Activated CD4-positive, alpha-beta T cell treated with anti-CD3 and anti-CD28 coated beads, Interleukin-2, Interleukin-6, amounts not matched to agents 100 ng/mL and 50 ng/mL, durations not matched to agents 16 hours and 8 hours (primary cell): ENCODE results near the gene RIOK1.
"Not testable (repeated sequence)": the region's sequence is repeated elsewhere in the genome, so short reads cannot be mapped to it uniquely, and the experiment has no call there.

ENCODE experiments used
- DNase-seq: peaks from one replicate; pipeline ENCODE4 v3.0.0-alpha.2; 2020

The RIOK1 gene

DNA sequence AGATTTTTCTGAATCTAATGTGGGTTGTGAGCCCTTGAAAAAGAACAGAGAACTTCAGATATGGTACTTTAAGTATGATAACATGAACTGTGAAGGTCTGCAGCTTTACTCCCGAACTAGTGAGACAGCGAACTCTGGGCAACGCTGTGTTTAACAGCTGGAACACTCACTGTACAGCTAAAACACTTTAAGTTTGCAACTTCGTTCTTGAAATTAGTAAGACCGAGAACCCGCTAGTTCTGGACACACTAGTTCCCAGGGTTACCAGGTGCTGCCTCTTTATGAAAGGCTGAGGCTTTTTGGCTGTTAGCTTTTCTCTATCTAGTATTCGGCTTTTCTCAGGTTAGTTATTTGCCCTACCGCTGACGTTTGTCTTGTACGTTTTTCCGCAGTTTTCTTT is 52.9 kb downstream of the RIOK1 start:
- no peak for DNase-seq

DNA sequence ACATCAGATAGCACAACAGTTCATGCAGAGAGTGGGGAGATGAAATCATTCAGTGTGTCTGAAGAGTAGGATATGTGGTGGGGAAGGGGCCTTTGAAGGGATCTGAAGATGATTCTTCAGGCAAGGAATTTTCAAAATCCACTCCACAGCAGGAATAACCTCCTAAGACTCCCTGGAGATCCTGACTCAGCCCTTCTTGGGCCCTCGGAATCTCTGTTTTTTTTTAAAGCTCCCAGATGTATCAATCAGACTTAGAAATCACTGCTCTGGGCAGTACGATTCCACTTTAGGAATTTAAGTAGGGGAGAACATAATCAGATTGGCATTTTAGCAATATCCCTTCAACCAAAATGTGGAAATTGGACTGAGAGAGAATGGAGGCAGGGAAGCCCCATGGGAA is 55.5 kb downstream of the RIOK1 start:
- DNase-seq = no peak

DNA sequence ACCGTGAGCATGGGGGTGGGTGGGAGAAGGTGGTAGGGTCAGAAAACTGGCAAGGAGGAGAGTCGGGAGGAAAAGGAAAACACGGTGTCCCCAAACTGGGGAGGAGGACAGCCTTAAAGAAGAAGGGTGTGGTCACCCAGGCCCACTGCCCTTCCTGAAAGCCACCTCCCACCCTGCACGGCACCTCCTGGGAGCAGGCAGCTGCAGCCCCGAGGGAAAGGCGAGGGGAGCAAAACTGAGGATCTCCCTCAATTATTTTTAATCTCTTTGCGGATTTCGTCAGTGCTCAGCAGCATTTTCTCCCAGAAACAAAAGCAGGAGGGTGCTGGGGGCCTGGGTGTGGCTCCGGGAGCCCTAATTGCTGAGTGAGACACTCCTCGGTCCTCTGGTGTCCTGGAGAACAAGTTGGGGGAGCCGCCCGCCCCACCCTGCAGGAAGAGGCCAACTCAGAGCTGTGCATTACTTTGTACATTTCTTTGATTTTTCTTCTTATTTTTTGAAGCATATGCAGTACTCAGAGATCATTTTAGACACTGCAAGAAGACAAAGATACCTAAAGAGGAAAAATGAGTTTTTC is 56.4 kb downstream of the RIOK1 start:
- no peak for DNase-seq

DNA sequence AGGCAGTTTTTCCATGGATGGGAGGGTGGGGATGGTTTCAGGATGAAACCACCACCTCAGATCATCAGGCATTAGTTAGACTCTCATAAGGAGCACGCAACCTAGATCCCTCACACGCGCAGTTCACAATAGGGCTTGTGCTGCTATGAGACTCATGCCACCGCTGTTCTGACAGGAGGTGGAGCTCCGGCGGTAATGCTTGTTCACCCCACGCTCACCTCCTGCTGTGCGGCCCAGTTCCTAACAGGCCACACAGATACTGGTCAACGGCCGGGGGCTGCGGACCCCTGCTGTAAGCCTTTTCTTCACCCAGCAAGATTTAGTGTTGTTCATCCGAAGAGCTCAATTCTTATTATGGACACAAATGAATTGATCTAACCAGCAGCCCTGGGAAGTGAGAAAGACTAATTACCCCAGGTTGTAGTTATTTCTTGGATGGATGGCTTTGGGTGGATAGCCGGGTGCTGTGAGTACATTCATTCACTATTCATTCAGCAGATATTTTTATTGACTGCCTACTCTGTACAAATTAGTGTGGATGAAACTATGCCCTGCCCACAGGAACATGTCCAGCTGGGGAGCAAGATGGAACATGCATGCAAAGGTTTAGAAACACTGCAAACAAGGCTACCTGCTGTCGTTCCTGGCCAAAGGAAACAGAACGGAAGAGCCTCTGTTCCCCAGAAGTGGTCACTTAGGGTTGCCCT is 57.2 kb downstream of the RIOK1 start:
- no peak for DNase-seq

DNA sequence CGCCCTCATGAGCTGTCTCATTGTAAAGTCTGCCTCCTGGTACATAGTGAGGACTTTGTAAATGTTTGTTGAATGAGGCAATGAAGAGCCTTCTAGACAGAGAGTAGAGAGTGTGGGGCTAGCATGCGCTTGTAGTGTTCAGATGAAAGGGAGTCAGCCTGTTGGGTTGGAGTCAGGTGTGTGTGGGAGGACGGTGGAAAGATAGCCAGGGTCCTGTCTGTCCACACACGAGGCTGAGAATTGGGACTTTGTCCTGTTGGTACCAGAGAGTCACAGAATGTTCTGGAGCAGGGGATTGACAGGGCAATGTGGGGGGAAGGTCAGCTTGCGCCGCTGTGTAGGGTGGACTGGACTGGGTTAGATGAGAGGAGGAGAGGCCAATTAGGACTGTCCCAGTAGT is 58.6 kb downstream of the RIOK1 start:
- no peak for DNase-seq

DNA sequence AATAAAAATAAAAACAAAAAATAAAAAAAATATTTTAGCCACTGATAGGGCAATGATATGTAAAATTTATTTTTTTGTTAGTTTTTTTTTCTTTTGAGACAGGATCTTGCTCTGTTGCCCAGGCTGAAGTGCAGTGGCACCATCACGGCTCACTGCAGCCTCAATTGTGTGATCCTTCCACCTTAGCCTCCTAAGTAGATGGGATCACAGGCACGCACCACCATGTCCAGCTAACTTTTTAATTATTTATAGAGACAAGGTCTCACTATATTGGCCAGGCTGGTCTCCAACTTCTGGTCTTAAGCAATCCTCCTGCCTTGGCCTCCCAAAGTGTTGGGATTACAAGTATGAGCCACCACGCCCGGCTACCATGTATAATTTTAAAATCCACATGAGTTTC is 59.4 kb downstream of the RIOK1 start:
- no peak for DNase-seq

DNA sequence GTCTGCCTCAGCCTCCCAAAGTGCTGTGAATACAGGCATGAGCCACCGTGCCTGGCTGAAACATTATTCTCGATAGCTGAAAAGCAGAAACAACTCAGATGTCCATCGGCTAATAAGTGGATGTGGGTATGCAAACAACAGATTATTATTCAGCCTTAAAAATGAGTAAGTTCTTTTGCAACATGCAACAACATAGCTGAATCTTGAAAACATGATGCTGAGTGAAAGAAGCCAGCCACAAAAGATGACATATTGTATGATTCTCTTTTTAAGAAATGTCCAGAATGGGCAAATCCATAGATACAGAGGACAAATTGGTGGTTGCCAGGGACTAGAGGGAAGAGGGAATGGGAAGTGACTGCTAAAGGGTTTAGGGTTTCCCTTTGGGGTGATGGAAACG is 61.7 kb downstream of the RIOK1 start:
- no peak for DNase-seq

DNA sequence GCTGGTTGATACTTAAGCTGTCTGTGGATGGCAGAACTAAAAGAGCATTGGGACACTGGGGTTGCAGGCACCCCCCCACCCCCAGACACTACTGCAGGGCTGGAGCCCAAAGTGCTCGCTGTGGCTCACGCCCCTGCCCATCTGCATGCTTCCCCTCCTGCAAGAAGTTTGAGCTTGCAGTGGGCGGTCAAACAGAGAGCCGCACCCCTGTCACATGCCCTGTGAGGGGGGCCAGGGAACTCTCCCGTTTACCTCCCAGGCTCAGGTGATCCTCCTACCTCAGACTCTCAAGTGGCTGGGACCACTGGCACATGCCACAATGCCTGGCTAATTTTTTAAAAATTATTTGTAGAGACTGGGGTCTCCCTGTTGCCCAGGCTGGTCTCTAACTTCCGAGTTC is 63.3 kb downstream of the RIOK1 start:
- no peak for DNase-seq

DNA sequence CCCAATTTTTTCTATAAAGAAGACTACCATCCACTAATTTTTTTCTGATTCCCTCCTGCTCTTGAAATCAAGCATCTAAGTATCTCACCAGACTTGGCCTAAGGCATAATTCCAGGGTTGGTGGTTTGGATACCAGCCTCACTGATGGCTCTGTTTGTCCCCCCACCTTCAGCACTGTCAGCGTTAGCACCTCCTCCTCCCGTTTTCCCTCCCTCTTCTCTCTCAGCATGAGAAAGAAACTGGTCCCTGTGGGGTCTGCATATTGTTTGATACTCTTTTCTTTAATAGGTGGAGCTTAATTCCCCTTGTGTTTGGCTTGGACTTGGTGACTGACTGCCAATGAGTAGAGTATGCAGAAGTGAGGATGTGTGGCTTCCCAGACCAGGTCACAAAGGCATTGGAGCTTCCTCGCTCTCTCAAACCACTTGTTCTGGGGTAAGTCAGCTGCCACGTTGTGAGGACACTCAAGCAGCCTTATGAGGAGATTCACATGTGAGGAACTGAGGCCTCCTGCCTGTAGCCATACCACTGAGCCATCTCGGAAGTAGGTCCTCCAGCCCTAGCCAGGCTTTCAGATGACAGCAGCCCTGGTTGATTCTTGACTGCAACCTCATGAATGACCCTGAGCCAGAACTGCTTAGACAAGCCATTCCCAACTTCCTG is 65.2 kb downstream of the RIOK1 start:
- no peak for DNase-seq

DNA sequence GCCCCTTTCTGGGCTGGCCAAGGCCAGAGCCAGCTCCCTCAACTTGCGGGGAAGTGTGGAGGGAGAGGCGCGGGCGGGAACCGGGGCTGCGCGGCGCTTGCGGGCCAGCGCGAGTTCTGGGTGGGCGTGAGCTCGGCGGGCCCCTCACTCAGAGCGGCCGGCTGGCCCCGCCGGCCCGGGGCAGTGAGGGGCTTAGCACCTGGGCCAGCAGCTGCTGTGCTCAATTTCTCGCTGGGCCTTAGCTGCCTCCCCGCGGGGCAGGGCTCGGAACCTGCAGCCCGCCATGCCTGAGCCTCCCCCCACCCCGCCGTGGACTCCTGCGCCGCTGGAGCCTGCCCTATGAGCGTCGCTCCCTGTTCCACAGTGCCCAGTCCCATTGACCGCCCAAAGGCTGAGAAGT is 66.7 kb downstream of the RIOK1 start:
- not testable (repeated sequence) for DNase-seq

DNA sequence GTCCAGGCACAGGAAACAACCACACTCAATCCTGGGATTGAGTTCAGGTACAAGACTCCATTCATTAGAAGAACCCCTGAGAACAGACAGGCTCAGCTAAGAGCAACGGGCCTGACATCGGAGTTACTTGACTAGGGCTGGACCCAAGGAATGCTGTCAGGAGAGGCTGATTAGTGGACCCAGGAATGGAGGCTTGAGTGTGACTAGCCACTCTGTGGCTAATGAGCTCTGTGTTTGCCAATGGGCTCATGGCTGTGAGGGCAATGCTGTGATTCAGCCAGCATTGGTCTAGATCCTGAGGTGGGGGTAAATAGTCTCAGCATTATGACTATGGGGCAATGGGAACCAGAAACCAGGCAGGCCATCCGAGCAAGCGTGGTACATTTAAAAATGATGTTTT is 71.8 kb downstream of the RIOK1 start:
- no peak for DNase-seq

DNA sequence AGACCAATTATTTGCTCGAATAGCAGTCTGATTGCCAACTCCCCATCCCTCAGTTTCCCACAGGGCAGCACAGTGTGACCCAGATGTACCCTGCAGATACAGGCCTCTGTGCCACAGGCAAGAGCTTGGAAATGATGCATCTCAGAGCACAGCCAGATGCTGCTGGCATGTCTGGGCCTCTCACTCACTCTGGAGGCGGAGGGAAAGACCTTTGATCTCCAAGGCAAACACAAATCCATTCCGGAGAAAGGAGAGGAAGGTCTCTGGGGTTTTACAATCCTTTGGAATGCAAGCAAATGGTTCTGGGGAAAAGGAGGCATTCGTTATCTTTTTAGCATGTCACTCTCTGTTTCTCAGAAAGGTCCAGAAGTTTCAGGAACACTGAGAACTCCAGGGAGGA is 74.2 kb downstream of the RIOK1 start:
- DNase-seq = no peak

DNA sequence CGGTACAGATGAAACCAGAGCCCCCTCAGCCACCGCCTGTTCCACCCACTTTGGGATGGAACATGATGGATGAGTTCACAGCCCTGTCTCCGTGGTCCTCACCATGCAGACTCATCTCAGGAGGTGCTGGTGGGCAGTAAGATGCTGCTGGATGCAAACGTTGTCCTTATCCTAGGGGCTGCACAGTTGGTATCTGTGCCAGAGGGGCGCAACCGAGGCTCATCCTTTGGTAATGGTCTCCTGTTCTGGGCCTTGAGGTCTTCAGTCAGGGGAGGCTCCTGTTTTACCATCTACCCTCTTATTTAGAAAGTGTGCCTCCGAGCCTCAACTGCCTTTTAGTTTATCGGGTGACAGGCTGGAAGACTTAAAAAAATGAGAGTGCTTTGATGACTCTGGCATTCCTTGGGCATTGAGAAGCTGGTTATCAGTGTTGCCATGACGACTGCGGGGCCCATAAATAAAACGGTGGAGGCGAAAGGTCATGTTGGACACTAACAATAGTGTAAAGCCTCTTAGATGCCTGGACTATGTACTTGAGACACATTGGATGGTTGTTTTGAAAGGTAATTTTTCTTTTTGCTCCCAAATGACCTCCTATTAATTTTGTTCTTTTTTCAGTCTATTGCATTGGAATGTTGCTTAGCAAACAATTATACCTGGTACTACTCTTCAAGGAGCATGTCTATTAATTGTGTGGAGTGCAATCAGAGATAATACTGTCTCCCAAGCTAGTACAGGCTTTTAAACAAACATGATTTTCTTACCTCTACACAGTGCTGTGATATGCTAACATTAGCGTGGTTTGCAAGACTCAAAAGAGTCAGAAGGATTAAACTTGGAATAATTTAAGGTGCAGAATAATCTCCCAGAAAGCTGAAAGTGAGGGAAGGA is 77.6 kb downstream of the RIOK1 start:
- DNase-seq = no peak
